Chondrocyte (in vitro differentiated cells): ENCODE measurements around the gene MRM2. TPM values are rescaled to one million over a fixed set of nuclear protein-coding genes. Genes with fewer than 3 reads are reported as not detected.
A peak's percentile ranks its signal among the peaks of the same experiment; 100 is the strongest.

ENCODE experiments used
- DNase-seq: peaks from one replicate; pipeline ENCODE4 v3.0.0; 2021; ENCODE audit warnings: mixed read lengths, low spot score
- H3K27ac Mint-ChIP-seq: one replicate; pipeline ENCODE4 v1.8.0; 2021; ENCODE audit warnings: mild to moderate bottlenecking, moderate library complexity, mixed read lengths; ENCODE audit not compliant: unreplicated experiment
- H3K27me3 Mint-ChIP-seq: 2 replicates; pipeline ENCODE4 v1.8.0; 2021; ENCODE audit warnings: low read depth, mixed read lengths
- H3K36me3 Mint-ChIP-seq: 2 replicates; pipeline ENCODE4 v1.8.0; 2021; ENCODE audit warnings: low read depth, mixed read lengths
- H3K4me1 Mint-ChIP-seq: 2 replicates; pipeline ENCODE4 v1.8.0; 2021; ENCODE audit warnings: low read depth, mild to moderate bottlenecking, mixed read lengths
- H3K4me3 Mint-ChIP-seq: one replicate; pipeline ENCODE4 v1.8.0; 2021; ENCODE audit warnings: mild to moderate bottlenecking, moderate library complexity, mixed read lengths; ENCODE audit not compliant: unreplicated experiment
- H3K9me3 Mint-ChIP-seq: 2 replicates; pipeline ENCODE4 v1.8.0; 2021; ENCODE audit warnings: low read depth, mixed read lengths
- CTCF ChIP-seq: fragments of 200-600 bp; sonication (generic); IDR thresholded peaks from 2 replicates; pipeline ENCODE4 v1.5.0; 2021; ENCODE audit warnings: antibody characterized with exemption, mild to moderate bottlenecking, moderate library complexity
- total RNA-seq: library from RNA; stranded (reverse); gene quantifications from 3 replicates; pipeline ENCODE4 v1.2.1, GENCODE V29; 2021

The MRM2 gene
- total RNA-seq, 1 donor from 2014 or later: 17.8 TPM

DNA sequence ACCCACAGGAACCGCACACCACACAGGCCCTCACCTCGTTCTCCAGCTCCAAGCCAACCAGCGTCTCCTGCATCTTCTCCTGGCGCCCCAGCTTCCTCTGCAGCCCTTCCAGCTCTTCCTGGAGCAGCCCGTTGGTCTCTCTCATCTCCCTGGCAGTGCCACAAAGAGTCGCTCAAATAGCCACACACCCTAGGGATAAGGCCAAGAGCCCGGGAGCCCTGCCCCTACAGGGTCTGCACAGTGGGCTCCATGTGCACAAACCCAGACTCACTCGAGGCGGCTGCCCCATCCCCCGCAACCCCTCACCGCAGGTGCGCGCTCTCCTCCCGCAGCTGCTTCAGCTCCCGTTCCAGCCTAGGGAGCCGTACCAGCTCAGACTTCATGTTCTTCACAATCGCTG lies 26.2 kb downstream of the MRM2 start:
- TF ChIP-seq CTCF: no peak
- H3K27ac Mint-ChIP-seq: no peak overlapping the region
- no peaks in the 10 kb centered on the region for H3K27me3 Mint-ChIP-seq
- H3K4me1 Mint-ChIP-seq: no peaks in the 10 kb centered on the region
- H3K4me3 Mint-ChIP-seq: no peak overlapping the region
- DNase-seq: no peak
- peaks cover 44% of the 10 kb centered on the region for H3K36me3 Mint-ChIP-seq
- H3K9me3 Mint-ChIP-seq: no peaks in the 10 kb centered on the region

DNA sequence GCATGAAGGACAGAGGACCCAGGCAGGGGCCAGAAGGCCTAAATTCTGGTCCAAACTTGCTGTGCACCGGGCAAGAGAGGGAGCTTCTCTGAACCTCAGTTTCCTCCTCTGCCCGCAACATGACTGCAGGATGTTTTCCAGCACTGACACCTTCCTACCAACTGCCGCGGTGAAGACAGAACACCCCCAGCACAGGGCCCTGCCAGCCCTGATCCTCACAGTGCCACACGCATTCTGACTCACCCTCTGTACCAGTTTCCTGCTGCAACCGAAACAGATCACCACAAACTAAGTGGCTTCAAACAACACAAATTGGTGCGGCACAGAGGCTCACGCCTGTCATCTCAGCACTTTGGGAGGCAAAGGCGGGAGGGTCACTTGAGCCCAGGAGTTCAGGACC lies 27.4 kb downstream of the MRM2 start:
- peaks cover 44% of the 10 kb centered on the region for H3K36me3 Mint-ChIP-seq
- no peak for DNase-seq
- no peaks in the 10 kb centered on the region for H3K27me3 Mint-ChIP-seq
- H3K4me3 Mint-ChIP-seq: no peak overlapping the region
- H3K27ac Mint-ChIP-seq: no peak overlapping the region
- TF ChIP-seq CTCF: no peak
- no peaks in the 10 kb centered on the region for H3K4me1 Mint-ChIP-seq
- H3K9me3 Mint-ChIP-seq: no peaks in the 10 kb centered on the region

DNA sequence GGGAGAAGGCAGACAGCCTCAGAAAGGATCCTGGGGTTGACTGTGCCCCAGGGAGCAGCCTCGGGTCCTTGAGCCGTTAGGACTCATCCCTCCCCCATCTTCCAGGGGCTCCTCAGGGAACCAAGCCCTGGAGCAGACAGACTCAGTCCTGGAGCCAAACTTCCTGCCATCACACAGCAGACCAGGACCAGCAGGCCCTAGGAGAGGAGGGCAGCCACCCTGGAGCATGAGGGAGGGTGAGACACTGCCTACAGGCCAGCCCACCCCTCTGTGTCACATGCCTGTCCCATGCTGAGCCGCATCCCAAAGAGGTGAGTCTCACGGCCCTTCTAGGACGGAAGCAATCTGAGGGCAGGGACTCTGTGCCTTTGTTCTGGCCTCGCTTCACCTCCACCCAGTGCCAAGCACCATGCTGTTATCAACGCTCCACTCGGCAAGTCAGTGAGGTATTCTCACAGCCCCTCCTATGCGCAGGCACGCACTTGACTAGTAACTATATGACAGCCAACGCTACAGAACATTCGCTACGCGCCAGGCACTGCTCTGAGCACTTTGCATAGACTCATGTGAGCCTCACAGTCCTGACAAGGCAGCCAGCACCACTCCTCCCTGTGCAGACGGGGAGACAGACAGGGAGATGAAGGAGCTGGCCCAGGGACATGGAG lies 28.3 kb downstream of the MRM2 start:
- DNase-seq: peak; percentile 62
- Mint-ChIP-seq H3K4me3 (no peak overlapping the region), H3K27ac (no peak overlapping the region), H3K27me3 (no peaks in the 10 kb centered on the region), H3K36me3 (peaks cover 47% of the 10 kb centered on the region), H3K4me1 (no peaks in the 10 kb centered on the region), H3K9me3 (no peaks in the 10 kb centered on the region)
- TF ChIP-seq CTCF: no peak

DNA sequence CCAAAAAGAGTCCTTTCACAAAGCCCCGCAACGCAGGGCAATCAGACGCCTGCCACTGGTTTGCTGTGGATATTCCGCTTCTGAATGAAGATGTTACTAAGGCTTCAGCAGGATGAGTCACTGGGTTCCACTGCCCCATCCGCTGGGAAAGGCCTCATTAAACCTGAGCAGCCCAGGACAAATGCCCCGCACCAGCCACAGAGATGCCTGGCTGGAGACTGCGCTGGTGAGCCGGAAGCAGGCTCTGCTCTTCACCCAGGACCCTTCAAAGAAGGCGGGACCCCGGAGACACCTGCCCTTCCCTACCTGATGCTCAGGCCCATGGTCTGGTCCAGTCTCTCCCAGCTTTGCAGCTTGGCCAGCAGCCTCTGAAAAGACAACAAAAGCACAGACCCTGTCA lies 29.1 kb downstream of the MRM2 start:
- no peak for TF ChIP-seq CTCF
- DNase-seq: peak; percentile 74
- no peaks in the 10 kb centered on the region for H3K4me1 Mint-ChIP-seq
- peaks cover 48% of the 10 kb centered on the region for H3K36me3 Mint-ChIP-seq
- H3K27ac Mint-ChIP-seq: no peak overlapping the region
- H3K9me3 Mint-ChIP-seq: no peaks in the 10 kb centered on the region
- H3K27me3 Mint-ChIP-seq: no peaks in the 10 kb centered on the region
- no peak overlapping the region for H3K4me3 Mint-ChIP-seq

DNA sequence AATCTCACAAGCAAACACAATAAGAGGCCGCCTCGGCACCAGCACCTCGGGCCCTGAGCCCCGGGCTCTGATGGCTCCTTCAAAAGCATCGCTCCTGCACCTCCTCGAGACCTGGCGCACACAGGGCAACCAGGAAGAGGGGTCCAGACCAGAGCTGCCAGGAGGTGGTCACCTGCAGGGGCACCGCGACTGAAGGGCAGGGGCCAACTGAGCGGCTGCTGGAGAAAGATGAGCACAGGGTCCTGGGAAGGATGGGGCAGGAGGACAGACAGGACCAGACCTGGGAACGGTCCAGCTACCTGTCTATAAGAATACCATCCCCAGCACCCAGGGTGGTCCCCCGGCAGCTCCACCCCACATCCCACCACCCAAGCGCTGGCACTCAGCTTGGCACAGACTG lies 30.1 kb downstream of the MRM2 start:
- Mint-ChIP-seq H3K27ac (no peak overlapping the region), H3K36me3 (peaks cover 50% of the 10 kb centered on the region), H3K9me3 (no peaks in the 10 kb centered on the region), H3K4me1 (no peaks in the 10 kb centered on the region), H3K27me3 (no peaks in the 10 kb centered on the region), H3K4me3 (no peak overlapping the region)
- TF ChIP-seq CTCF: no peak
- DNase-seq: peak; percentile 89
